ENCODE data around the gene DUS1L.

DNA sequence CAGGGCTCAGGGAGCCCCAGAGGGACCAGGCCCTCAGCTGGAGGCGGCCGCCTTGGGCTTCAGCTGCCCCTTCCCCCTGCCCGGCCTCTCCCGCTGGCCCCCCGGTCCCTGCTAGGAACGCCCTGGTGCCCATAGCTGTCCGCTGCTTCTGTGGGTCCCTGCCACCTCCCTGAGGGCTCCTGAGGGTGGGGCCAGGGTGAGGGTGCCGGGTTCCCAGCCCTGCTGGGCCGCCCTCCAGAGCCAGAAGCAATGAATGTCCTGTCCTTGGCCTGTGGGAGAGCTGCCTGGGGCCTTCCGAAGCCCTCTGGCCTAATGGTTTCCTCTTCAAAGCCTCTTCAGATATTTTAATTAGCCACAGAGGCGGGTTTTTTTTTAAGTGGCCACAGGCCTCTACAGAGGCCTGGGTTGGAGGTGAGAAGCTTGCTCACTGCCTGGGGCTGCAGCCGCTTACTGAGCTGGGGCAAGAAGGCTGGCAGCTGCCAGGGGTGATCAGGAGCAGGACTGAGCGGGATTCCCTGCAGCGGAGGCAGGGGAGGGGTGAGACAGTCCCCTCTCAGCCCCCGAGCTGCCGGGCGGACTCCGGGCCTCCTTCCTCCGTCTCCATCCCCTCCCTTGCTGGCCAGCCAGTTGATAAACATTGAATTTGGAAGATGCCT is 52.8 kb downstream of the DUS1L start:
- TF ChIP-seq, protein P1, sequence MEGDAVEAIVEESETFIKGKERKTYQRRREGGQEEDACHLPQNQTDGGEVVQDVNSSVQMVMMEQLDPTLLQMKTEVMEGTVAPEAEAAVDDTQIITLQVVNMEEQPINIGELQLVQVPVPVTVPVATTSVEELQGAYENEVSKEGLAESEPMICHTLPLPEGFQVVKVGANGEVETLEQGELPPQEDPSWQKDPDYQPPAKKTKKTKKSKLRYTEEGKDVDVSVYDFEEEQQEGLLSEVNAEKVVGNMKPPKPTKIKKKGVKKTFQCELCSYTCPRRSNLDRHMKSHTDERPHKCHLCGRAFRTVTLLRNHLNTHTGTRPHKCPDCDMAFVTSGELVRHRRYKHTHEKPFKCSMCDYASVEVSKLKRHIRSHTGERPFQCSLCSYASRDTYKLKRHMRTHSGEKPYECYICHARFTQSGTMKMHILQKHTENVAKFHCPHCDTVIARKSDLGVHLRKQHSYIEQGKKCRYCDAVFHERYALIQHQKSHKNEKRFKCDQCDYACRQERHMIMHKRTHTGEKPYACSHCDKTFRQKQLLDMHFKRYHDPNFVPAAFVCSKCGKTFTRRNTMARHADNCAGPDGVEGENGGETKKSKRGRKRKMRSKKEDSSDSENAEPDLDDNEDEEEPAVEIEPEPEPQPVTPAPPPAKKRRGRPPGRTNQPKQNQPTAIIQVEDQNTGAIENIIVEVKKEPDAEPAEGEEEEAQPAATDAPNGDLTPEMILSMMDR (conservative IDR thresholded peaks at IDR 0.05; ENCODE audit: low read depth in 2 of 2) = no peak
- TF ChIP-seq EZH2 (IDR thresholded peaks at IDR 0.05; ENCODE audit: low read depth, unreplicated experiment) (no peak), EZH2phosphoT487 (IDR thresholded peaks at IDR 0.05; ENCODE audit: unreplicated experiment) (no peak), POLR2AphosphoS5 (IDR thresholded peaks at IDR 0.05; ENCODE audit: low read depth) (no peak), CREB1 (CRISPR knock-in tag; IDR thresholded peaks at IDR 0.05; ENCODE audit: low read depth) (no peak)
- TF ChIP-seq, protein P2, sequence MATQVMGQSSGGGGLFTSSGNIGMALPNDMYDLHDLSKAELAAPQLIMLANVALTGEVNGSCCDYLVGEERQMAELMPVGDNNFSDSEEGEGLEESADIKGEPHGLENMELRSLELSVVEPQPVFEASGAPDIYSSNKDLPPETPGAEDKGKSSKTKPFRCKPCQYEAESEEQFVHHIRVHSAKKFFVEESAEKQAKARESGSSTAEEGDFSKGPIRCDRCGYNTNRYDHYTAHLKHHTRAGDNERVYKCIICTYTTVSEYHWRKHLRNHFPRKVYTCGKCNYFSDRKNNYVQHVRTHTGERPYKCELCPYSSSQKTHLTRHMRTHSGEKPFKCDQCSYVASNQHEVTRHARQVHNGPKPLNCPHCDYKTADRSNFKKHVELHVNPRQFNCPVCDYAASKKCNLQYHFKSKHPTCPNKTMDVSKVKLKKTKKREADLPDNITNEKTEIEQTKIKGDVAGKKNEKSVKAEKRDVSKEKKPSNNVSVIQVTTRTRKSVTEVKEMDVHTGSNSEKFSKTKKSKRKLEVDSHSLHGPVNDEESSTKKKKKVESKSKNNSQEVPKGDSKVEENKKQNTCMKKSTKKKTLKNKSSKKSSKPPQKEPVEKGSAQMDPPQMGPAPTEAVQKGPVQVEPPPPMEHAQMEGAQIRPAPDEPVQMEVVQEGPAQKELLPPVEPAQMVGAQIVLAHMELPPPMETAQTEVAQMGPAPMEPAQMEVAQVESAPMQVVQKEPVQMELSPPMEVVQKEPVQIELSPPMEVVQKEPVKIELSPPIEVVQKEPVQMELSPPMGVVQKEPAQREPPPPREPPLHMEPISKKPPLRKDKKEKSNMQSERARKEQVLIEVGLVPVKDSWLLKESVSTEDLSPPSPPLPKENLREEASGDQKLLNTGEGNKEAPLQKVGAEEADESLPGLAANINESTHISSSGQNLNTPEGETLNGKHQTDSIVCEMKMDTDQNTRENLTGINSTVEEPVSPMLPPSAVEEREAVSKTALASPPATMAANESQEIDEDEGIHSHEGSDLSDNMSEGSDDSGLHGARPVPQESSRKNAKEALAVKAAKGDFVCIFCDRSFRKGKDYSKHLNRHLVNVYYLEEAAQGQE (IDR thresholded peaks at IDR 0.05; ENCODE audit: unreplicated experiment) = no peak

All from GM23338 (cell line).